Calu3 (cell line): Measurements from ENCODE around the gene ERCC4. TPM values are rescaled to one million over a fixed set of nuclear protein-coding genes. Genes with fewer than 3 reads are reported as not detected.

Source experiments
- BruUV-seq: library from RNA; stranded (reverse); fragments of 400-500 nt; replicated peaks from 2 replicates; lab custom pipeline; 2021; lab: Mats Ljungman, UMichigan
- CTCF ChIA-PET: fragments of 300-600 bp; sonication (Branson Sonifier 250); formaldehyde crosslinking; loops from one replicate; lab custom pipeline; 2022; ENCODE audit warnings: antibody characterized with exemption; lab: Charles Lee
- DNase-seq: peaks from one replicate; pipeline ENCODE4 v3.0.0; 2022
- H3K27ac Mint-ChIP-seq: one replicate; pipeline ENCODE4 v1.8.0; 2022; ENCODE audit warnings: mixed read lengths; ENCODE audit not compliant: unreplicated experiment
- H3K27me3 Mint-ChIP-seq: one replicate; pipeline ENCODE4 v1.8.0; 2022; ENCODE audit warnings: mixed read lengths; ENCODE audit not compliant: unreplicated experiment
- H3K36me3 Mint-ChIP-seq: one replicate; pipeline ENCODE4 v1.8.0; 2022; ENCODE audit warnings: mild to moderate bottlenecking, moderate library complexity, mixed read lengths; ENCODE audit not compliant: insufficient read depth, unreplicated experiment
- H3K4me1 Mint-ChIP-seq: one replicate; pipeline ENCODE4 v1.8.0; 2022; ENCODE audit warnings: mild to moderate bottlenecking, low read depth, mixed read lengths; ENCODE audit not compliant: unreplicated experiment
- H3K4me3 Mint-ChIP-seq: one replicate; pipeline ENCODE4 v1.8.0; 2022; ENCODE audit warnings: mild to moderate bottlenecking, low read depth, moderate library complexity, mixed read lengths; ENCODE audit not compliant: unreplicated experiment
- H3K9me3 Mint-ChIP-seq: one replicate; pipeline ENCODE4 v1.8.0; 2022; ENCODE audit warnings: low read depth, mixed read lengths; ENCODE audit not compliant: unreplicated experiment
- CTCF ChIP-seq: fragments of 200-600 bp; IDR thresholded peaks from one replicate; pipeline ENCODE4 v1.8.0; 2022; ENCODE audit warnings: antibody characterized with exemption; ENCODE audit not compliant: unreplicated experiment
- intact Hi-C: fragments of 100-400 bp; cut with micrococcal nuclease; formaldehyde crosslinking; loops from one replicate; pipeline ENCODE4 v1.10.0; 2022; ENCODE audit not compliant: unreplicated experiment
- total RNA-seq: library from RNA; stranded (reverse); gene quantifications from 2 replicates; pipeline ENCODE4 v1.2.3, GENCODE V29; 2022

Gene ERCC4
- total RNA-seq, 1 experiment from 2014 or later, result 21.1 TPM

GRCh38 chr16:13997933-13998332 lies 78.0 kb downstream of the ERCC4 start:
- intact Hi-C loops, result loop anchor here (5.0 kb wide), 1 partner anchor 41 kb away; no protein-coding TSS in a partner anchor
- TF ChIP-seq CTCF, result no peak
- CTCF ChIA-PET, result interaction anchor here (0.6 to 0.7 kb wide), 2 partner anchors 66 to 206 kb away, joined by 3 read pairs; no protein-coding TSS in a partner anchor
- H3K27ac Mint-ChIP-seq, result peak overlapping the region; percentile 50
- peak; percentile 52 for DNase-seq
- BruUV-seq, result no TSS peak
- no peaks in the 10 kb centered on the region for H3K36me3 Mint-ChIP-seq
- peak overlapping the region; percentile 23 for H3K4me3 Mint-ChIP-seq
- no peaks in the 10 kb centered on the region for H3K27me3 Mint-ChIP-seq
- peaks cover 3% of the 10 kb centered on the region for H3K9me3 Mint-ChIP-seq
- H3K4me1 Mint-ChIP-seq, result peaks cover 33% of the 10 kb centered on the region

- TF ChIP-seq CTCF, result no peak
These were observed 79.3 kb downstream of the ERCC4 start for GRCh38 chr16:13999071-13999894.

GRCh38 chr16:13999895-14000425 lies 80.0 kb downstream of the ERCC4 start:
- no peak for DNase-seq
- H3K27me3 Mint-ChIP-seq, result no peaks in the 10 kb centered on the region
- H3K9me3 Mint-ChIP-seq, result peaks cover 3% of the 10 kb centered on the region
- no peak overlapping the region for H3K27ac Mint-ChIP-seq
- no peaks in the 10 kb centered on the region for H3K36me3 Mint-ChIP-seq
- no peak for TF ChIP-seq CTCF
- no peak overlapping the region for H3K4me3 Mint-ChIP-seq
- peaks cover 33% of the 10 kb centered on the region for H3K4me1 Mint-ChIP-seq
- intact Hi-C loops, result loop anchor here (5.0 kb wide), 1 partner anchor 43 kb away; no protein-coding TSS in a partner anchor
- no TSS peak for BruUV-seq
- CTCF ChIA-PET, result no interaction called here

More at GRCh38 chr16:13999071-13999894, 79.3 kb downstream of the ERCC4 start:
- intact Hi-C loops, result loop anchor here (5.0 kb wide), 1 partner anchor 42 kb away; no protein-coding TSS in a partner anchor
- Mint-ChIP-seq H3K27me3 (no peaks in the 10 kb centered on the region), H3K9me3 (peaks cover 3% of the 10 kb centered on the region), H3K4me3 (no peak overlapping the region), H3K36me3 (no peaks in the 10 kb centered on the region), H3K4me1 (peaks cover 39% of the 10 kb centered on the region), H3K27ac (no peak overlapping the region)
- DNase-seq, result no peak
- CTCF ChIA-PET, result no interaction called here
- no TSS peak for BruUV-seq

- Mint-ChIP-seq H3K9me3 (peaks cover under 1% of the 10 kb centered on the region), H3K27me3 (no peaks in the 10 kb centered on the region), H3K36me3 (no peaks in the 10 kb centered on the region), H3K27ac (no peak overlapping the region), H3K4me1 (peaks cover 29% of the 10 kb centered on the region), H3K4me3 (no peak overlapping the region)
- CTCF ChIA-PET, result no interaction called here
- no peak for TF ChIP-seq CTCF
- DNase-seq, result no peak
- no TSS peak for BruUV-seq
- intact Hi-C loops, result no loop called here
These were observed 81.6 kb downstream of the ERCC4 start for GRCh38 chr16:14001521-14001920.

Other genes with a start within 250 kb of the ERCC4 start
- gene MRTFB, start 151.2 kb downstream of the ERCC4 start, total RNA-seq, result 67.3 and 69.5 TPM in 2 replicates